ENCODE data around the gene C1orf115. TPM values are rescaled to one million over a fixed set of nuclear protein-coding genes. Genes with fewer than 3 reads are reported as not detected.

Gene C1orf115
- total and polyA plus RNA-seq, 9 of the 15 experiments (the other 6 are each of a cell fraction or from before 2014, with no cell fraction given), result not detected

DNA sequence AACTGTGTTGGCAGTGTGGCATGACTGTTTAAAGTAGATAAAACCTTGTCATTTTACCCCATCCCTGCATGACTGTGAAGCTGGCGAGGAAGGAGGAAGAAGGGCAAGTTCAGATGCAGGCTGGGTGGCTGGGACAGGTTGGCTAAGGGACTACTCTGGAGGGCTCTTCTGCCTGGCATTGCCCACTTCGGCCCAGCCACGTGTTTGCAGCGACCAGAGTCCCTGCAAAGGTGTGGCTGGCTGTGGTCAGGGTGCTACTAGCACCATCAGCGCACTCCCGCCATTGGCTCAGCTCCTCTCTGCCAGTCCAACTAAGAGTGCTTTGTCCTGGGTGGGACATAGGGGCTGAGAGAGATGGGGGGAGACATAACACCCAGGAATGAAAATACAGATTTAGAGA is 7.2 kb downstream of the C1orf115 start (continued):
- TF ChIP-seq, protein P1, sequence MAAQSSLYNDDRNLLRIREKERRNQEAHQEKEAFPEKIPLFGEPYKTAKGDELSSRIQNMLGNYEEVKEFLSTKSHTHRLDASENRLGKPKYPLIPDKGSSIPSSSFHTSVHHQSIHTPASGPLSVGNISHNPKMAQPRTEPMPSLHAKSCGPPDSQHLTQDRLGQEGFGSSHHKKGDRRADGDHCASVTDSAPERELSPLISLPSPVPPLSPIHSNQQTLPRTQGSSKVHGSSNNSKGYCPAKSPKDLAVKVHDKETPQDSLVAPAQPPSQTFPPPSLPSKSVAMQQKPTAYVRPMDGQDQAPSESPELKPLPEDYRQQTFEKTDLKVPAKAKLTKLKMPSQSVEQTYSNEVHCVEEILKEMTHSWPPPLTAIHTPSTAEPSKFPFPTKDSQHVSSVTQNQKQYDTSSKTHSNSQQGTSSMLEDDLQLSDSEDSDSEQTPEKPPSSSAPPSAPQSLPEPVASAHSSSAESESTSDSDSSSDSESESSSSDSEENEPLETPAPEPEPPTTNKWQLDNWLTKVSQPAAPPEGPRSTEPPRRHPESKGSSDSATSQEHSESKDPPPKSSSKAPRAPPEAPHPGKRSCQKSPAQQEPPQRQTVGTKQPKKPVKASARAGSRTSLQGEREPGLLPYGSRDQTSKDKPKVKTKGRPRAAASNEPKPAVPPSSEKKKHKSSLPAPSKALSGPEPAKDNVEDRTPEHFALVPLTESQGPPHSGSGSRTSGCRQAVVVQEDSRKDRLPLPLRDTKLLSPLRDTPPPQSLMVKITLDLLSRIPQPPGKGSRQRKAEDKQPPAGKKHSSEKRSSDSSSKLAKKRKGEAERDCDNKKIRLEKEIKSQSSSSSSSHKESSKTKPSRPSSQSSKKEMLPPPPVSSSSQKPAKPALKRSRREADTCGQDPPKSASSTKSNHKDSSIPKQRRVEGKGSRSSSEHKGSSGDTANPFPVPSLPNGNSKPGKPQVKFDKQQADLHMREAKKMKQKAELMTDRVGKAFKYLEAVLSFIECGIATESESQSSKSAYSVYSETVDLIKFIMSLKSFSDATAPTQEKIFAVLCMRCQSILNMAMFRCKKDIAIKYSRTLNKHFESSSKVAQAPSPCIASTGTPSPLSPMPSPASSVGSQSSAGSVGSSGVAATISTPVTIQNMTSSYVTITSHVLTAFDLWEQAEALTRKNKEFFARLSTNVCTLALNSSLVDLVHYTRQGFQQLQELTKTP (IDR thresholded peaks at IDR 0.05; ENCODE audit: low read depth in 1 of 2, partially characterized antibody in 2 of 2), result no peak
- no peak for TF ChIP-seq EP300 (IDR thresholded peaks at IDR 0.05; ENCODE audit: low read length)
- TF ChIP-seq ILF3 (IDR thresholded peaks at IDR 0.05; ENCODE audit: borderline replicate concordance), result no peak
- TF ChIP-seq ZNF764 (CRISPR knock-in tag; IDR thresholded peaks at IDR 0.05; ENCODE audit: low read depth), result no peak
- TF ChIP-seq, protein P2, sequence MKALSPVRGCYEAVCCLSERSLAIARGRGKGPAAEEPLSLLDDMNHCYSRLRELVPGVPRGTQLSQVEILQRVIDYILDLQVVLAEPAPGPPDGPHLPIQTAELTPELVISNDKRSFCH (CRISPR knock-in tag; IDR thresholded peaks at IDR 0.05), result no peak
- TF ChIP-seq, protein P2 (tag; IDR thresholded peaks at IDR 0.05), result no peak
- TF ChIP-seq, protein P3, sequence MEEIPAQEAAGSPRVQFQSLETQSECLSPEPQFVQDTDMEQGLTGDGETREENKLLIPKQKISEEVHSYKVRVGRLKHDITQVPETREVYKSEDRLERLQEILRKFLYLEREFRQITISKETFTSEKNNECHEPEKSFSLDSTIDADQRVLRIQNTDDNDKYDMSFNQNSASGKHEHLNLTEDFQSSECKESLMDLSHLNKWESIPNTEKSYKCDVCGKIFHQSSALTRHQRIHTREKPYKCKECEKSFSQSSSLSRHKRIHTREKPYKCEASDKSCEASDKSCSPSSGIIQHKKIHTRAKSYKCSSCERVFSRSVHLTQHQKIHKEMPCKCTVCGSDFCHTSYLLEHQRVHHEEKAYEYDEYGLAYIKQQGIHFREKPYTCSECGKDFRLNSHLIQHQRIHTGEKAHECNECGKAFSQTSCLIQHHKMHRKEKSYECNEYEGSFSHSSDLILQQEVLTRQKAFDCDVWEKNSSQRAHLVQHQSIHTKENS (CRISPR knock-in tag; IDR thresholded peaks at IDR 0.05), result no peak
- TF ChIP-seq ZBTB1 (CRISPR knock-in tag; IDR thresholded peaks at IDR 0.05; ENCODE audit: borderline replicate concordance, low read depth), result no peak
